ENCODE results near the gene TRAF2. TPM values are rescaled to one million over a fixed set of nuclear protein-coding genes. Genes with fewer than 3 reads are reported as not detected.
A peak's percentile ranks its signal among the peaks of the same experiment; 100 is the strongest.

Gene TRAF2
- total RNA-seq, 4 donors from 2014 or later, result 9.7 to 18.3 (median 15.4) TPM

DNA sequence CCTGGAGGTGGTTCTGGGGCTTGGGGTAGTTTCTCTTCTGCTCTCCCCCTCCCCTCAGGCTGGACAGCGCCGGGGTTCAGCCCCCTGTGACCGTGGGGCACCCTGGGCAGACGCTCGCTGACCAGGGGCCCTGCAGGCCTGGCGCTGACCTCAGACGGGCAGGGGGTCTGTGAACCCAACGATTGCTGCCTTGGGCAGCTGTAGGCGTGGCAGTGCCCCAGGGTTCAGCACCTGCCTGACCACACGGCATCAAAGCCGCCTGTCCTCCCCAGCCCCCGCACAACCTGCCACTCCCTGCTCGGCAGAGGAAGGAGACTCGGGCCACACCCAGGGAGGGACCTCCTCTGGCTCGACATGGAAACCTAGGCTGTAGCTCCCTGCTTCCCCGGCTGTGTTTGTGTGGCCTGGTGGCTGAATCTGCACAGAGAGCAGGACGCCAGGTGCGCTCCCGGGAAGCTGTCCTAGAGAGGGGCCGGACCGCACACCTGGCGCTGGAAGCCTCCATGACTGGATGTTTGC lies 77.9 kb downstream of the TRAF2 start:
- DNase-seq, result no peak
- TF ChIP-seq POLR2A (IDR thresholded peaks at IDR 0.05), result no peak
- TF ChIP-seq, protein P1, sequence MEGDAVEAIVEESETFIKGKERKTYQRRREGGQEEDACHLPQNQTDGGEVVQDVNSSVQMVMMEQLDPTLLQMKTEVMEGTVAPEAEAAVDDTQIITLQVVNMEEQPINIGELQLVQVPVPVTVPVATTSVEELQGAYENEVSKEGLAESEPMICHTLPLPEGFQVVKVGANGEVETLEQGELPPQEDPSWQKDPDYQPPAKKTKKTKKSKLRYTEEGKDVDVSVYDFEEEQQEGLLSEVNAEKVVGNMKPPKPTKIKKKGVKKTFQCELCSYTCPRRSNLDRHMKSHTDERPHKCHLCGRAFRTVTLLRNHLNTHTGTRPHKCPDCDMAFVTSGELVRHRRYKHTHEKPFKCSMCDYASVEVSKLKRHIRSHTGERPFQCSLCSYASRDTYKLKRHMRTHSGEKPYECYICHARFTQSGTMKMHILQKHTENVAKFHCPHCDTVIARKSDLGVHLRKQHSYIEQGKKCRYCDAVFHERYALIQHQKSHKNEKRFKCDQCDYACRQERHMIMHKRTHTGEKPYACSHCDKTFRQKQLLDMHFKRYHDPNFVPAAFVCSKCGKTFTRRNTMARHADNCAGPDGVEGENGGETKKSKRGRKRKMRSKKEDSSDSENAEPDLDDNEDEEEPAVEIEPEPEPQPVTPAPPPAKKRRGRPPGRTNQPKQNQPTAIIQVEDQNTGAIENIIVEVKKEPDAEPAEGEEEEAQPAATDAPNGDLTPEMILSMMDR (IDR thresholded peaks at IDR 0.05), result no peak
- Histone ChIP-seq H3K27ac (no peak overlapping the region), H3K27me3 (no peaks in the 10 kb centered on the region), H3K4me1 (peaks cover 4 to 28% of the 10 kb centered on the region in 2 donors), H3K36me3 (no peaks in the 10 kb centered on the region), H3K4me3 (replicated peaks in 1 of 3) (no peak overlapping the region), H3K9me3 (no peaks in the 10 kb centered on the region)
- intact Hi-C loops (cut with DNase I), result no loop called here
- WGBS, 2 donors, result 69% methylated on average over 7 of the region's 22 CpGs; no CpG with 5 or more reads in 1 of the 2 donors

DNA sequence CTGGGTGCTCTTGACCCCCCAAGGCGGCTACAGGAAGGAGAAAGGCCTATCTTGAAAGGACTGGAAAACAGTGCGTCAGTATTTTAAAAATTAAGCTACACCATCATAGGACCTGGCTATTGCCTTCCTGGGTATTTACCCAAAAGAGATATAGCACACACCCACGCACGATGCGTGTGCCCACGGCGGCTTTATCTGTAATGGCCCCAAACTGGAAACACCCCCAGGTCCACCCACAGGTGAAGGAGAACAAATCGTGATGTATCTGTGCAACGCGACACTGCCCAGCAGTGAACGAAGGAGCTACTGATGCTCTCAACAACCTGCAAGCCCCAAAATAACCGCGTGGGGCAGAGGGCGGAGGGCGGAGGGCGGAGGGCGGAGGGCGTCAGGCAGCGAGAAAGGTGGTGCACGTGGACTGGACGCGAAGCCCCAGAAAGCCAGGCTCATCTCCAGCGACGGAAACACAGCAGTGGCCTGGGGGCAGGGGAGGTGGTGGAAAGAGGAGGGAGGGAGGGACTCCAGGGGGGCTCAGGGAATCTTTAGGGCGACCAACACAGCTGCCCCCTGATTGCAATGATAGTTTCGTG lies 78.6 kb downstream of the TRAF2 start:
- Histone ChIP-seq H3K4me1 (peaks cover 4 to 21% of the 10 kb centered on the region in 2 donors), H3K9me3 (no peaks in the 10 kb centered on the region), H3K4me3 (replicated peaks in 1 of 3) (no peak overlapping the region), H3K27ac (no peak overlapping the region), H3K36me3 (no peaks in the 10 kb centered on the region), H3K27me3 (no peaks in the 10 kb centered on the region)
- TF ChIP-seq, protein P1 (IDR thresholded peaks at IDR 0.05), result no peak
- TF ChIP-seq POLR2A (IDR thresholded peaks at IDR 0.05), result no peak
- no peak for DNase-seq
- intact Hi-C loops (cut with DNase I), result no loop called here
- WGBS, 2 donors, result 86 to 87% methylated on average over 26 of the region's 26 CpGs

DNA sequence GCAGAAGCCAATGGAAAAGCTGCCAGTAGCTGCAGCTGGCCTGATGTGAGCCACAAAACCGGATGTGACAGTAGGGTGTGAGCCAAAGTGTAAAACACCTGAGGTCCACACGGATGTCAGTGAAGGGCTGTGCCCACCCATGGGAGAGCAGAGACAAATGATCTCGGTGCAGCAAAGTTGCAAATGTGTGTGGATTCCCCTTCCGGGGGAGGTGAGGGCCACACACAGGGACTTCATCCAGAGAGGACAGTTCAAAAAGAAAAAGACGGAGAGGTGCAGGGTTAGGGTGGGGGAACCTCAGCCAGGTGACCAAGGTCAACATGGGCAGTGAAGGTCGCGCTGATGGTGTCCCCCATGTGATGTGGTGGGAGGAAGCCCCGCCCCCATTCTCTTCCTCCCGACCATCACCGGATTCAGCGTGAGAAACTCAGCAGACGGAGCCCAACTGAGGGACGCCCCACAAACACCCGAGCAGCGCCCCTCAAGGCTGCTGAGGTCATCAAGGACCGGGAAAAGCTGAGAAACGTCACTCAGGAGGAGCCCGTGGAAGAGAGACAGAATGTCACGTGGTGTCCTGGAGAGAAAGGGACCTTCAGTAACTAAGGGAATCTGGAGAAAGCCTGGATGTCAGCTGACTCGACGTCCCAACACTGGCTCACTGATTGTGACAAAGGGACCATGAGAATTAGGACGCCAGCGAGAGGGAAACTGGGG lies 79.6 kb downstream of the TRAF2 start:
- no peak overlapping the region for H3K4me3 ChIP-seq (replicated peaks in 1 of 3)
- no peaks in the 10 kb centered on the region for H3K36me3 ChIP-seq
- 23 to 28% methylated on average over 23 of the region's 23 CpGs for WGBS, 2 donors
- DNase-seq, result peak in 1 of 2 donors; percentile 35
- TF ChIP-seq POLR2A (IDR thresholded peaks at IDR 0.05), result no peak
- TF ChIP-seq, protein P1 (IDR thresholded peaks at IDR 0.05), result no peak
- no peaks in the 10 kb centered on the region for H3K27me3 ChIP-seq
- H3K9me3 ChIP-seq, result no peaks in the 10 kb centered on the region
- no peak overlapping the region for H3K27ac ChIP-seq
- intact Hi-C loops (cut with DNase I), result no loop called here
- peaks cover 2 to 15% of the 10 kb centered on the region in 2 donors for H3K4me1 ChIP-seq

DNA sequence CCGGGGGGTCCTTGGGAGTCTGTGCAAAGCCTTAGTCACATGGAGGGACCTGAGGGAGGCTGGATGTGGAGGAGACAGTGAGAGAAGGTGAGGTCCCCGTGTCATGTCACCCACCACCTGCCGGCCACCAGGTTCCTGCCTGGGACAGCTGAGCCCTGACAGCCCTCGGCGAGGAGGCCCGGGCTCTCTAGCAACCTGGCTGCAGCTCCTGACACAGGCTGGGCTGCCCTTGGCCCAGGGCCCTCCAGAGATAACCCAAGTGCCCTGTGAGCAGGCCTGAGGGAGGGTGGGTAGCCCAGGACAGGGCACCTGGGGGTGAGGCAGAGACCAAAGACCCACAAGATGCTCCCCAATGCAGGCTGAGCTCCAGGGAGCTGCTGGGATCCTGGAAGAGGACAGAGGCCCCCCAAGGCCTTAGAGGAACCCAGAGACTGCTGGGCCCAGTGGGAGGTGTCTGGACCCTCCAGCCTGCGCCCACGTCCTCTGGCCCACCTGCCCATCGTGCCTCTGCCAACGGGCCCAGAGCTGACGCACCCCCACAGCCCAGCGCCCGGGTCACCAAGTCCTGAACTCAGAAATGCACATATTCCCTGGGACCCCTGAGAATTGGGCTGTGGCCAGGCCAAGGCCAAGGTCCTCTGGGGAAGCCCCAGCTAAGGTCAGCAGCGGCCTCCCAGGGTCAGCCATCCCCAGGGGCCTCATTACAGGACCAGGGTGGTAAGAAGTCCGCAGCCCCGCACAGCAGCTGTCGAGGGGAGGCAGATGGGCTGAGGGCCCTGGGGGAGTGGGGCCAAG lies 82.2 kb downstream of the TRAF2 start:
- 77 to 80% methylated on average over 1 to 12 of the region's 17 CpGs for WGBS, 2 donors
- no peak overlapping the region for H3K27ac ChIP-seq
- no peaks in the 10 kb centered on the region for H3K36me3 ChIP-seq
- no peak for DNase-seq
- no peaks in the 10 kb centered on the region for H3K9me3 ChIP-seq
- TF ChIP-seq POLR2A (IDR thresholded peaks at IDR 0.05), result no peak
- TF ChIP-seq, protein P1 (IDR thresholded peaks at IDR 0.05), result no peak
- intact Hi-C loops (cut with DNase I), result no loop called here
- peaks cover 0 to 8% of the 10 kb centered on the region in 2 donors for H3K4me1 ChIP-seq
- no peaks in the 10 kb centered on the region for H3K27me3 ChIP-seq
- H3K4me3 ChIP-seq (replicated peaks in 1 of 3), result no peak overlapping the region
